Measurements from ENCODE around the gene QKI.

DNA sequence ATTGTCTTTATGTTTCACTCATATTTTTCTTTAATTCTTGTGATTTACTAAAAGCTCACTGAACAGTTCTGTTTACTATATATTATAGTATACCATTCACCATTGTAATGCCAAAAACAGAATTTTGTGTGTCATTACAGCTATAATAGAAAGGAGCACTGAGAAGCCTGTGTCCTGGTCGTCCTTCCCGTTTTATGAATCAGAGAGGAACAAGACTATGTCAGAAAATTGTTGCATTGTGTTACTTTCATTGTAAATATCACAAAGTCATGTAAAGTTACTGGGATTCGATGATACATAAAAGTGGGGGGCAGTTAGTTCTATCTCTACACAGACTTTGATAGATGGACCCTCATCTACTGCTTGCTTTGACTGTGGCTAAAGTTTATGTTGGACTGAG lies 145.1 kb downstream of the QKI start:
- TF ChIP-seq, protein P1, sequence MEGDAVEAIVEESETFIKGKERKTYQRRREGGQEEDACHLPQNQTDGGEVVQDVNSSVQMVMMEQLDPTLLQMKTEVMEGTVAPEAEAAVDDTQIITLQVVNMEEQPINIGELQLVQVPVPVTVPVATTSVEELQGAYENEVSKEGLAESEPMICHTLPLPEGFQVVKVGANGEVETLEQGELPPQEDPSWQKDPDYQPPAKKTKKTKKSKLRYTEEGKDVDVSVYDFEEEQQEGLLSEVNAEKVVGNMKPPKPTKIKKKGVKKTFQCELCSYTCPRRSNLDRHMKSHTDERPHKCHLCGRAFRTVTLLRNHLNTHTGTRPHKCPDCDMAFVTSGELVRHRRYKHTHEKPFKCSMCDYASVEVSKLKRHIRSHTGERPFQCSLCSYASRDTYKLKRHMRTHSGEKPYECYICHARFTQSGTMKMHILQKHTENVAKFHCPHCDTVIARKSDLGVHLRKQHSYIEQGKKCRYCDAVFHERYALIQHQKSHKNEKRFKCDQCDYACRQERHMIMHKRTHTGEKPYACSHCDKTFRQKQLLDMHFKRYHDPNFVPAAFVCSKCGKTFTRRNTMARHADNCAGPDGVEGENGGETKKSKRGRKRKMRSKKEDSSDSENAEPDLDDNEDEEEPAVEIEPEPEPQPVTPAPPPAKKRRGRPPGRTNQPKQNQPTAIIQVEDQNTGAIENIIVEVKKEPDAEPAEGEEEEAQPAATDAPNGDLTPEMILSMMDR (IDR thresholded peaks at IDR 0.05; ENCODE audit: borderline replicate concordance, extremely low read depth, low read length, poor library complexity, severe bottlenecking): no peak
- no peak for TF ChIP-seq EZH2 (IDR thresholded peaks at IDR 0.05; ENCODE audit: borderline replicate concordance, low read depth, low read length, severe bottlenecking)

All from DND-41 (cell line).